GM19238 (cell line): ENCODE data around the gene WDR49.
"Not testable (repeated sequence)": the region's sequence is repeated elsewhere in the genome, so short reads cannot be mapped to it uniquely, and the experiment has no call there.

Experiments used
- DNase-seq: peaks from one replicate; pipeline ENCODE4 v3.0.0; 2011; ENCODE audit warnings: low spot score; ENCODE audit not compliant: insufficient read length

Gene WDR49

GRCh38 chr3:167615030-167615429, 38.7 kb downstream of the WDR49 start:
- no peak for DNase-seq

- DNase-seq = not testable (repeated sequence)
Measured at GRCh38 chr3:167614196-167614595, 39.5 kb downstream of the WDR49 start.

GRCh38 chr3:167611718-167612117, 42.0 kb downstream of the WDR49 start:
- DNase-seq = no peak

- no peak for DNase-seq
Measured at GRCh38 chr3:167609156-167609555, 44.6 kb downstream of the WDR49 start.

GRCh38 chr3:167606836-167607235, 46.9 kb downstream of the WDR49 start:
- DNase-seq = no peak

GRCh38 chr3:167605871-167606270, 47.9 kb downstream of the WDR49 start:
- DNase-seq = no peak

- DNase-seq = no peak
Measured at GRCh38 chr3:167602041-167602440, 51.7 kb downstream of the WDR49 start.

- no peak for DNase-seq
Measured at GRCh38 chr3:167587651-167588050, 66.1 kb downstream of the WDR49 start.

- no peak for DNase-seq
Measured at GRCh38 chr3:167575000-167575600, 78.6 kb downstream of the WDR49 start.

GRCh38 chr3:167572991-167573390, 80.8 kb downstream of the WDR49 start:
- no peak for DNase-seq

GRCh38 chr3:167568634-167569033, 85.1 kb downstream of the WDR49 start:
- DNase-seq = no peak

- DNase-seq = no peak
Measured at GRCh38 chr3:167565489-167565888, 88.3 kb downstream of the WDR49 start.

- DNase-seq = no peak
Measured at GRCh38 chr3:167564612-167565011, 89.1 kb downstream of the WDR49 start.

- no peak for DNase-seq
Measured at GRCh38 chr3:167559924-167560323, 93.8 kb downstream of the WDR49 start.

- DNase-seq = no peak
Measured at GRCh38 chr3:167554898-167555297, 98.8 kb downstream of the WDR49 start.

GRCh38 chr3:167538081-167538480, 115.7 kb downstream of the WDR49 start:
- DNase-seq = no peak

GRCh38 chr3:167521006-167521355, 132.8 kb downstream of the WDR49 start:
- DNase-seq = no peak

- no peak for DNase-seq
Measured at GRCh38 chr3:167520266-167521005, 133.3 kb downstream of the WDR49 start.

GRCh38 chr3:167507954-167508353, 145.8 kb downstream of the WDR49 start:
- no peak for DNase-seq

GRCh38 chr3:167502401-167502800, 151.3 kb downstream of the WDR49 start:
- DNase-seq = no peak

- DNase-seq = no peak
Measured at GRCh38 chr3:167501941-167502340, 151.8 kb downstream of the WDR49 start.

- no peak for DNase-seq
Measured at GRCh38 chr3:167497903-167498302, 155.8 kb downstream of the WDR49 start.

- no peak for DNase-seq
Measured at GRCh38 chr3:167493244-167493643, 160.5 kb downstream of the WDR49 start.
